Tibial nerve (tissue), 4 donors: ENCODE results near the gene CCDC88B. TPM values are rescaled to one million over a fixed set of nuclear protein-coding genes. Genes with fewer than 3 reads are reported as not detected.

Experiments used
- DNase-seq, 2 donors: peaks; one replicate each; pipeline ENCODE4 v3.0.0-alpha.2; 2019; ENCODE audit warnings: low spot score in 2 of 2
- H3K27ac ChIP-seq, 4 donors: fragments of 200-600 bp; sonication (generic) in 3 of 4; one replicate each; pipeline ENCODE4 v1.5.1; 2017 to 2019; ENCODE audit warnings: mild to moderate bottlenecking in 1 of 4
- H3K27me3 ChIP-seq, 2 donors: fragments of 200-600 bp; sonication (generic) in 1 of 2; one replicate each; pipeline versions ENCODE4 v1.5.1 to v1.6.0; 2017 to 2019
- H3K36me3 ChIP-seq, 3 donors: fragments of 200-600 bp; sonication (generic); one replicate each; pipeline ENCODE4 v1.5.1; 2018 to 2019
- H3K4me1 ChIP-seq, 4 donors: fragments of 200-600 bp; sonication (generic) in 3 of 4; one replicate each; pipeline ENCODE4 v1.5.1; 2017 to 2019
- H3K4me3 ChIP-seq, 4 donors: fragments of 200-600 bp; sonication (generic) in 3 of 4; one replicate each; pipeline ENCODE4 v1.5.1; 2017 to 2019; ENCODE audit warnings: mild to moderate bottlenecking in 1 of 4, moderate library complexity in 1 of 4
- H3K9me3 ChIP-seq, 4 donors: fragments of 200-600 bp; sonication (generic) in 3 of 4; one replicate each; pipeline ENCODE4 v1.5.1; 2017 to 2019
- CTCF ChIP-seq, 5 experiments: fragments of 200-600 bp in 3 of 5; fragments of 450-650 bp in 2 of 5; sonication (generic) in 3 of 5; IDR thresholded peaks; one replicate each; pipeline ENCODE4 v1.5.1; 2016 to 2019; ENCODE audit warnings: antibody characterized with exemption in 5 of 5, mild to moderate bottlenecking in 3 of 5, moderate library complexity in 2 of 5
- EP300 ChIP-seq, 2 donors: sonication (generic); formaldehyde crosslinking; IDR thresholded peaks; one replicate each; pipeline ENCODE4 v1.6.1; 2017; ENCODE audit warnings: antibody characterized with exemption in 2 of 2, mild to moderate bottlenecking in 1 of 2
- POLR2A ChIP-seq, 2 donors: fragments of 450-650 bp; IDR thresholded peaks; one replicate each; pipeline ENCODE4 v1.6.1; 2017; ENCODE audit warnings: antibody characterized with exemption in 2 of 2, mild to moderate bottlenecking in 2 of 2, moderate library complexity in 2 of 2
- WGBS, 2 donors: methylation state at CpG; one replicate each; pipeline ENCODE4 v1.1.5; 2018; 5-methylcytosine and 5-hydroxymethylcytosine counted together
- total RNA-seq, 4 donors: library from RNA; depleted of rRNA; stranded (reverse); fragments of >200 nt; gene quantifications; one replicate each; pipeline ENCODE4 v1.1.0, GENCODE V29; 2016

CCDC88B gene
- total RNA-seq, 4 donors from 2014 or later = 6.9 to 48.0 (median 14.4) TPM

GRCh38 chr11:64358536-64358906, 18.5 kb downstream of the CCDC88B start:
- Histone ChIP-seq H3K4me1 (peaks cover 0 to 44% (median 27%) of the 10 kb centered on the region in 4 donors), H3K9me3 (no peaks in the 10 kb centered on the region), H3K27ac (peak overlapping the region; percentile 84 to 94 (median 90)), H3K27me3 (no peaks in the 10 kb centered on the region), H3K4me3 (peak overlapping the region; percentile 60 to 93 (median 79)), H3K36me3 (peaks cover 0 to 34% (median 0%) of the 10 kb centered on the region in 3 donors)
- TF ChIP-seq CTCF (IDR thresholded peaks at IDR 0.05) = no peak
- no peak for TF ChIP-seq EP300 (IDR thresholded peaks at IDR 0.05)
- no peak for DNase-seq
- 17 to 33% methylated on average over 3 to 6 of the region's 7 CpGs for WGBS, 2 donors

- Histone ChIP-seq H3K36me3 (peaks cover 0 to 40% (median 4%) of the 10 kb centered on the region in 3 donors), H3K9me3 (no peaks in the 10 kb centered on the region), H3K4me1 (peaks cover 0 to 44% (median 27%) of the 10 kb centered on the region in 4 donors), H3K27ac (peak within 1 kb of the TSS; percentile 84 to 94 (median 90)), H3K27me3 (no peaks in the 10 kb centered on the region), H3K4me3 (peak within 1 kb of the TSS; percentile 73 to 93 (median 82))
- peak in 1 of 2 donors; percentile 66 for TF ChIP-seq EP300 (IDR thresholded peaks at IDR 0.05)
- TF ChIP-seq CTCF (IDR thresholded peaks at IDR 0.05) = peak in 2 of 5 experiments; percentile 49 to 63
- TF ChIP-seq POLR2A (IDR thresholded peaks at IDR 0.05) = peak; percentile 71 to 80
- WGBS, 2 donors = 0 to 1% methylated on average over 10 to 69 of the region's 70 CpGs
- peak; percentile 14 to 49 for DNase-seq
These were observed 19.1 kb downstream of the CCDC88B start, which contains the start of gene RPS6KA4 for GRCh38 chr11:64358907-64359711. RPS6KA4 (plus strand) TSS chr11:64359162; CDS start chr11:64359236, 74 bp downstream.

GRCh38 chr11:64359712-64360445, 19.9 kb downstream of the CCDC88B start:
- Histone ChIP-seq H3K4me3 (peak overlapping the region; percentile 73 to 93 (median 82)), H3K27me3 (no peaks in the 10 kb centered on the region), H3K9me3 (no peaks in the 10 kb centered on the region), H3K27ac (peak overlapping the region; percentile 84 to 93 (median 85)), H3K36me3 (peaks cover 0 to 46% (median 6%) of the 10 kb centered on the region in 3 donors), H3K4me1 (peaks cover 0 to 42% (median 27%) of the 10 kb centered on the region in 4 donors)
- no peak for TF ChIP-seq CTCF (IDR thresholded peaks at IDR 0.05)
- no peak for TF ChIP-seq EP300 (IDR thresholded peaks at IDR 0.05)
- TF ChIP-seq POLR2A (IDR thresholded peaks at IDR 0.05) = no peak
- DNase-seq = no peak
- whole genome bisulfite sequencing, 2 donors = 58 to 65% methylated on average over 33 to 37 of the region's 38 CpGs

- Histone ChIP-seq H3K36me3 (peaks cover 0 to 52% (median 11%) of the 10 kb centered on the region in 3 donors), H3K4me1 (peaks cover 0 to 36% (median 24%) of the 10 kb centered on the region in 4 donors), H3K4me3 (peak overlapping the region in 2 of 4 donors; percentile 85 to 93), H3K27ac (no peak overlapping the region), H3K27me3 (no peaks in the 10 kb centered on the region), H3K9me3 (no peaks in the 10 kb centered on the region)
- DNase-seq = no peak
- no peak for TF ChIP-seq POLR2A (IDR thresholded peaks at IDR 0.05)
- TF ChIP-seq EP300 (IDR thresholded peaks at IDR 0.05) = no peak
- TF ChIP-seq CTCF (IDR thresholded peaks at IDR 0.05) = no peak
- 69% methylated on average over 10 to 13 of the region's 13 CpGs for WGBS, 2 donors
These were observed 20.5 kb downstream of the CCDC88B start for GRCh38 chr11:64360448-64360921.
